ENCODE results near the gene WDR38. TPM values are rescaled to one million over a fixed set of nuclear protein-coding genes. Genes with fewer than 3 reads are reported as not detected.
A peak's percentile ranks its signal among the peaks of the same experiment; 100 is the strongest.

Gene WDR38
- total and polyA plus RNA-seq, 2 of the 13 experiments (the other 11 are each of a cell fraction or from before 2014, with no cell fraction given): not detected

DNA sequence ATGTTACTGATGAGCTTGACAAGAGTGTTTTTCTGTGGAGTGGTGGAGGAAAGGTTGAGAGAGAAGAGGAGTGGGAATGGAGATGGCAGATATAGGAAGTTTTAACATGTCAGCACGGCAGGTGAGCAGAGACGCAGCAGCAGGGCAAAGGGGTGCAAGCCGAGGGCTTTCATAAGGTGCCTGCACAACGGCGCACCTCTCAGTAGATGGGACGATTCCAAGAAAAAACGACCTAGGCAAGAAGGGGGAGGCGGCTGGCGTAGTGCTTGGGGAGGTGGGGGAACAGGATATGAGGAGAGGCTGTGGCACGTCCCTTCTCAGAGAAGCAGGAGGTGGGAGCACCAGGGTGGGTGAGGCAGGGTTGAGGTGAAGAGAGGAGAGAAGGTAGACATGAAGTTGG, 33.2 kb downstream of the WDR38 start (continued):
- TF ChIP-seq, protein P1, sequence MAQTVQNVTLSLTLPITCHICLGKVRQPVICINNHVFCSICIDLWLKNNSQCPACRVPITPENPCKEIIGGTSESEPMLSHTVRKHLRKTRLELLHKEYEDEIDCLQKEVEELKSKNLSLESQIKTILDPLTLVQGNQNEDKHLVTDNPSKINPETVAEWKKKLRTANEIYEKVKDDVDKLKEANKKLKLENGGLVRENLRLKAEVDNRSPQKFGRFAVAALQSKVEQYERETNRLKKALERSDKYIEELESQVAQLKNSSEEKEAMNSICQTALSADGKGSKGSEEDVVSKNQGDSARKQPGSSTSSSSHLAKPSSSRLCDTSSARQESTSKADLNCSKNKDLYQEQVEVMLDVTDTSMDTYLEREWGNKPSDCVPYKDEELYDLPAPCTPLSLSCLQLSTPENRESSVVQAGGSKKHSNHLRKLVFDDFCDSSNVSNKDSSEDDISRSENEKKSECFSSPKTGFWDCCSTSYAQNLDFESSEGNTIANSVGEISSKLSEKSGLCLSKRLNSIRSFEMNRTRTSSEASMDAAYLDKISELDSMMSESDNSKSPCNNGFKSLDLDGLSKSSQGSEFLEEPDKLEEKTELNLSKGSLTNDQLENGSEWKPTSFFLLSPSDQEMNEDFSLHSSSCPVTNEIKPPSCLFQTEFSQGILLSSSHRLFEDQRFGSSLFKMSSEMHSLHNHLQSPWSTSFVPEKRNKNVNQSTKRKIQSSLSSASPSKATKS (CRISPR knock-in tag; IDR thresholded peaks at IDR 0.05): no peak
- TF ChIP-seq, protein P2, sequence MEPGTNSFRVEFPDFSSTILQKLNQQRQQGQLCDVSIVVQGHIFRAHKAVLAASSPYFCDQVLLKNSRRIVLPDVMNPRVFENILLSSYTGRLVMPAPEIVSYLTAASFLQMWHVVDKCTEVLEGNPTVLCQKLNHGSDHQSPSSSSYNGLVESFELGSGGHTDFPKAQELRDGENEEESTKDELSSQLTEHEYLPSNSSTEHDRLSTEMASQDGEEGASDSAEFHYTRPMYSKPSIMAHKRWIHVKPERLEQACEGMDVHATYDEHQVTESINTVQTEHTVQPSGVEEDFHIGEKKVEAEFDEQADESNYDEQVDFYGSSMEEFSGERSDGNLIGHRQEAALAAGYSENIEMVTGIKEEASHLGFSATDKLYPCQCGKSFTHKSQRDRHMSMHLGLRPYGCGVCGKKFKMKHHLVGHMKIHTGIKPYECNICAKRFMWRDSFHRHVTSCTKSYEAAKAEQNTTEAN (CRISPR knock-in tag; conservative IDR thresholded peaks at IDR 0.05): no peak
- TF ChIP-seq ZNF33A (CRISPR knock-in tag; IDR thresholded peaks at IDR 0.05; ENCODE audit: borderline replicate concordance): no peak
- TF ChIP-seq, protein P3, sequence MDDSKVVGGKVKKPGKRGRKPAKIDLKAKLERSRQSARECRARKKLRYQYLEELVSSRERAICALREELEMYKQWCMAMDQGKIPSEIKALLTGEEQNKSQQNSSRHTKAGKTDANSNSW (CRISPR knock-in tag; IDR thresholded peaks at IDR 0.05; ENCODE audit: borderline replicate concordance): no peak

DNA sequence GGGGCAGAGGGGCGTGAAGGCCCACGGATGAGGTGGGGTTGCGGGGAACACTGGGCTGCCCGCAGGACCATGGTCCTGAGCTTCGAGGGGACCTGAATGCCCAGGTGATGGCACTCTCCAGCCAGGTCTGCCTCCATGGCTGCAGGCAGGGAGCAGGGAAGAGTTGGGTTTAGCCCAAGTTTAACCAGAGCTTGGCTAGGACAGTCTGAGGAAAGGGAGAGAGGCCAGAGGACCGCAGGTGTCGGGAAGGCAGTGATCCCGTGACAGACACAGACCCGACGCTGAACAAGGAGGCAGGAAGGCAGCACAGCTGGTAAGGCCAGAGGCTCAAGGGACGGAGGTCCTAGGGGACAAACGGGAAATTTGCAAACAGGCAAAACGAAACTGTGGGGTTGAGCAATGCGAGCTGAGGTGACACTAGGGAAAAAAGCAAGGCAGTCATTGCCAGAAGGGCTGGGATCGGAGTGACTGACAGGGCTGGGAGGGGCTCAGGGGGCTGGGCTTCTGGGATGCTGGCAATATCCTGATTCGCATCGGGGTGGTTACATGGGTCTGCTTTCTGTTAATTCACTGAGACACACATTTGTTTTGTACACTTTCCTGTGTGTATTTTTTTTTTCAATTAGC, 33.7 kb downstream of the WDR38 start:
- no peak overlapping the region for H3K4me3 ChIP-seq (replicated peaks in 1 of 3; ENCODE audit: insufficient read depth in 1 of 3, low read depth in 2 of 3, low read length in 3 of 3)
- POLR2A ChIA-PET: no interaction called here
- intact Hi-C loops (cut with micrococcal nuclease; ENCODE audit: unreplicated experiment) (no loop called here), in situ Hi-C loops (cut with HindIII; ENCODE audit: extremely low pct_ligation_motif_present, low pct_unique_long_range_greater_than_20kb) (no loop called here)
- no peaks in the 10 kb centered on the region for H3K9me3 ChIP-seq (ENCODE audit: low read length)
- no peak overlapping the region for H3K9ac ChIP-seq (ENCODE audit: insufficient read depth, low read depth, low read length)
- 92% methylated on average over 17 of the region's 17 CpGs for WGBS (ENCODE audit: low lambda C conversion rate)
- H2AFZ ChIP-seq (ENCODE audit: low read length): no peak overlapping the region
- H3K36me3 ChIP-seq (replicated peaks in 1 of 2; ENCODE audit: control insufficient read depth in 1 of 2, insufficient read depth in 2 of 2, low read length in 2 of 2): peaks cover 26 to 61% of the 10 kb centered on the region in 2 experiments; a peak in 4 of 5 replicates
- FAIRE-seq (no peak), ATAC-seq (no peak), DNase-seq (ENCODE audit: low spot score) (no peak)
- no peaks in the 10 kb centered on the region for H3K79me2 ChIP-seq (ENCODE audit: insufficient read depth, low read length)
- H3K27me3 ChIP-seq (ENCODE audit: control insufficient read depth in 1 of 2, insufficient read depth in 2 of 2, low read length in 2 of 2): no peaks in the 10 kb centered on the region
- no peaks in the 10 kb centered on the region for H4K20me1 ChIP-seq (ENCODE audit: insufficient read depth, low read length)
- TF ChIP-seq ZNF24 (IDR thresholded peaks at IDR 0.05): no peak
- TF ChIP-seq, protein P4, sequence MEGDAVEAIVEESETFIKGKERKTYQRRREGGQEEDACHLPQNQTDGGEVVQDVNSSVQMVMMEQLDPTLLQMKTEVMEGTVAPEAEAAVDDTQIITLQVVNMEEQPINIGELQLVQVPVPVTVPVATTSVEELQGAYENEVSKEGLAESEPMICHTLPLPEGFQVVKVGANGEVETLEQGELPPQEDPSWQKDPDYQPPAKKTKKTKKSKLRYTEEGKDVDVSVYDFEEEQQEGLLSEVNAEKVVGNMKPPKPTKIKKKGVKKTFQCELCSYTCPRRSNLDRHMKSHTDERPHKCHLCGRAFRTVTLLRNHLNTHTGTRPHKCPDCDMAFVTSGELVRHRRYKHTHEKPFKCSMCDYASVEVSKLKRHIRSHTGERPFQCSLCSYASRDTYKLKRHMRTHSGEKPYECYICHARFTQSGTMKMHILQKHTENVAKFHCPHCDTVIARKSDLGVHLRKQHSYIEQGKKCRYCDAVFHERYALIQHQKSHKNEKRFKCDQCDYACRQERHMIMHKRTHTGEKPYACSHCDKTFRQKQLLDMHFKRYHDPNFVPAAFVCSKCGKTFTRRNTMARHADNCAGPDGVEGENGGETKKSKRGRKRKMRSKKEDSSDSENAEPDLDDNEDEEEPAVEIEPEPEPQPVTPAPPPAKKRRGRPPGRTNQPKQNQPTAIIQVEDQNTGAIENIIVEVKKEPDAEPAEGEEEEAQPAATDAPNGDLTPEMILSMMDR (CRISPR knock-in tag; IDR thresholded peaks at IDR 0.05): 0 out of 2 replicates have a peak, but pooled peaks have one; percentile 15
- no peak overlapping the region for H3K4me2 ChIP-seq (ENCODE audit: low read depth, low read length)
- H3K27ac ChIP-seq (ENCODE audit: extremely low read length, insufficient read depth, low read length): no peak overlapping the region
- CTCF ChIA-PET (ENCODE audit: low intra/inter-chr PET ratio, low total read pairs): no interaction called here
- H3K4me1 ChIP-seq (ENCODE audit: insufficient read depth, low read length): no peaks in the 10 kb centered on the region
- BruUV-seq (replicated peaks): no TSS peak
